GM12878 (cell line): ENCODE data around the gene C11orf97. TPM values are rescaled to one million over a fixed set of nuclear protein-coding genes. Genes with fewer than 3 reads are reported as not detected.

ENCODE experiments used
- ATAC-seq: fragments of 200-7000 bp; cut with Tn5 transposase; 3 replicates; pipeline ENCODE4 v1.9.1; 2020; ENCODE audit warnings: mild to moderate bottlenecking, moderate library complexity
- BruUV-seq: library from RNA; stranded (reverse); fragments of 400-500 nt; replicated peaks from 2 replicates; lab custom pipeline; 2021; lab: Mats Ljungman, UMichigan
- CTCF ChIA-PET: fragments of 300-600 bp; sonication (Branson Sonifier 250); formaldehyde crosslinking; extraction: SDS; loops from one replicate; lab custom pipeline; 2021; ENCODE audit warnings: inconsistent platforms; lab: Yijun Ruan, JAX
- POLR2A ChIA-PET: fragments of 350-600 bp; formaldehyde crosslinking; extraction: SDS; loops from one replicate; lab custom pipeline; 2021; ENCODE audit warnings: inconsistent platforms; lab: Charles Lee
- RAD21 ChIA-PET: fragments of 300-600 bp; sonication (Branson Sonifier 250); formaldehyde crosslinking; loops from one replicate; lab custom pipeline; 2023; ENCODE audit warnings: antibody characterized with exemption; ENCODE audit not compliant: unreplicated experiment; lab: Charles Lee
- SMC1A ChIA-PET: fragments of 300-600 bp; sonication (Branson Sonifier 250); formaldehyde crosslinking; loops from one replicate; lab custom pipeline; 2023; ENCODE audit not compliant: unreplicated experiment, uncharacterized antibody; lab: Charles Lee
- DNase-seq: peaks from one replicate; pipeline ENCODE4 v3.0.0-alpha.2; 2011; ENCODE audit warnings: low read depth, low spot score
- FAIRE-seq: peaks from 3 replicates; lab custom pipeline; 2011; peaks lifted over from hg19 to GRCh38; lab: Jason Lieb, UNC
- H2AFZ ChIP-seq: 2 replicates; pipeline ENCODE4 v1.6.0; 2011; ENCODE audit warnings: low read depth, low read length, control low read depth; ENCODE audit not compliant: control insufficient read depth
- H3K27ac ChIP-seq: 2 replicates; pipeline ENCODE4 v1.5.1; 2011; ENCODE audit warnings: control low read depth; ENCODE audit not compliant: control insufficient read depth, insufficient read depth
- H3K27me3 ChIP-seq, 2 experiments: replicated peaks in 1 of 2; 2 replicates each; pipeline versions ENCODE4 v1.6.0 to v1.6.1; 2011; ENCODE audit warnings: low read length in 1 of 2; ENCODE audit not compliant: control insufficient read depth in 2 of 2, insufficient read depth in 2 of 2
- H3K36me3 ChIP-seq, 2 experiments: 2 replicates each; pipeline ENCODE4 v1.5.1; 2011; ENCODE audit warnings: low read length in 1 of 2; ENCODE audit not compliant: control insufficient read depth in 2 of 2, insufficient read depth in 2 of 2
- H3K4me1 ChIP-seq: 2 replicates; pipeline ENCODE4 v1.6.1; 2011; ENCODE audit warnings: mild to moderate bottlenecking, low read length, moderate library complexity, mixed read lengths; ENCODE audit not compliant: control insufficient read depth, insufficient read depth
- H3K4me2 ChIP-seq: 2 replicates; pipeline ENCODE4 v1.6.0; 2011; ENCODE audit warnings: control low read depth; ENCODE audit not compliant: control insufficient read depth, insufficient read depth
- H3K4me3 ChIP-seq: fragments of 200-600 bp; sonication (generic); 2 replicates; pipeline ENCODE4 v1.5.1; 2016
- H3K79me2 ChIP-seq: 2 replicates; pipeline ENCODE4 v1.6.0; 2011; ENCODE audit warnings: low read length; ENCODE audit not compliant: control insufficient read depth, insufficient read depth
- H3K9ac ChIP-seq: 2 replicates; pipeline ENCODE4 v1.8.0; 2011; ENCODE audit warnings: low read length, control low read depth, mixed read lengths; ENCODE audit not compliant: control insufficient read depth, insufficient read depth
- H3K9me3 ChIP-seq: replicated peaks from 3 replicates; pipeline ENCODE4 v1.5.1; 2011; ENCODE audit warnings: mild to moderate bottlenecking, low read length; ENCODE audit not compliant: control insufficient read depth, insufficient read depth
- H4K20me1 ChIP-seq: 2 replicates; pipeline ENCODE4 v1.6.0; 2011; ENCODE audit not compliant: control insufficient read depth, insufficient read depth
- ESRRA ChIP-seq: IDR thresholded peaks from 2 replicates; pipeline ENCODE4 v1.6.1; 2012; ENCODE audit warnings: mild to moderate bottlenecking, low read length, improper control_type of control experiment
- HSF1 ChIP-seq: fragments of 150-350 bp; IDR thresholded peaks from 2 replicates; pipeline ENCODE4 v1.6.1; 2014; ENCODE audit warnings: mild to moderate bottlenecking, low read depth, low read length
- IRF3 ChIP-seq: fragments of 450-650 bp; IDR thresholded peaks from 2 replicates; pipeline ENCODE4 v1.6.1; 2014; ENCODE audit warnings: mild to moderate bottlenecking
- KAT2A ChIP-seq: conservative IDR thresholded peaks from 2 replicates; pipeline ENCODE4 v1.6.1; 2011; ENCODE audit warnings: low read depth, low read length; ENCODE audit not compliant: control insufficient read depth
- KLF5 ChIP-seq: fragments of 450-650 bp; IDR thresholded peaks from 2 replicates; pipeline ENCODE4 v1.6.1; 2014; ENCODE audit warnings: mild to moderate bottlenecking; ENCODE audit not compliant: partially characterized antibody
- MYB ChIP-seq: fragments of 150-350 bp; IDR thresholded peaks from 2 replicates; pipeline ENCODE4 v1.6.1; 2014; ENCODE audit warnings: mild to moderate bottlenecking, low read depth, low read length, borderline replicate concordance
- NRF1 ChIP-seq: conservative IDR thresholded peaks from 2 replicates; pipeline ENCODE4 v1.6.1; 2011; ENCODE audit warnings: mild to moderate bottlenecking, low read depth, low read length, improper control_type of control experiment
- RFX5 ChIP-seq: IDR thresholded peaks from 2 replicates; pipeline ENCODE4 v1.6.1; 2011; ENCODE audit warnings: low read depth, low read length, improper control_type of control experiment
- SMAD1 ChIP-seq: fragments of 450-650 bp; IDR thresholded peaks from 2 replicates; pipeline ENCODE4 v1.6.1; 2018; ENCODE audit warnings: mild to moderate bottlenecking, low read depth; ENCODE audit not compliant: partially characterized antibody
- TAF1 ChIP-seq: IDR thresholded peaks from 2 replicates; pipeline ENCODE4 v1.6.1; 2011; ENCODE audit warnings: mild to moderate bottlenecking, low read depth, low read length, borderline replicate concordance
- YBX1 ChIP-seq: fragments of 450-650 bp; IDR thresholded peaks from 2 replicates; pipeline ENCODE4 v1.6.1; 2016; ENCODE audit warnings: antibody characterized with exemption
- ZNF384 ChIP-seq: IDR thresholded peaks from 2 replicates; pipeline ENCODE4 v1.6.1; 2012; ENCODE audit warnings: low read depth, mild to moderate bottlenecking, low read length, improper control_type of control experiment, borderline replicate concordance
- ZZZ3 ChIP-seq: IDR thresholded peaks from 2 replicates; pipeline ENCODE4 v1.6.1; 2011; ENCODE audit warnings: low read depth; ENCODE audit not compliant: control insufficient read depth, insufficient read length
- WGBS: methylation state at CpG from one replicate; pipeline ENCODE4 v1.1.6; 2016; ENCODE audit warnings: low lambda C conversion rate; ENCODE audit not compliant: insufficient replicate concordance, insufficient coverage; ENCODE audit errors: missing lambda C conversion rate; 5-methylcytosine and 5-hydroxymethylcytosine counted together
- in situ Hi-C: fragments of 300-500 bp; cut with MboI; formaldehyde crosslinking; loops from 9 replicates; pipeline ENCODE4 v1.14.3; 2018; ENCODE audit warnings: mixed read lengths
- intact Hi-C: fragments of 100-400 bp; cut with micrococcal nuclease; formaldehyde crosslinking; loops from one replicate; pipeline ENCODE4 v1.14.2; 2022; ENCODE audit not compliant: unreplicated experiment
- polyA plus RNA-seq, 11 experiments: library from polyadenylated mRNA; depleted of rRNA in 4 of 11; unstranded in 6 of 11; stranded (reverse) in 5 of 11; fragments of >200 nt; fragmentation: Nextera tagmentation in 4 of 11; fragmentation: Illumina TruSeq in 1 of 11; extraction: Ambion mirVana in 4 of 11; extraction: Trizol in 1 of 11; gene quantifications; 1 replicate in 1 of 11; 2 replicates in 10 of 11; pipeline versions ENCODE4 v1.2.1 to v1.2.3, GENCODE V29; 2011 to 2016; ENCODE audit warnings: inconsistent platforms in 2 of 11, missing spikeins in 2 of 11, low read depth in 1 of 11
- total RNA-seq, 4 experiments: library from RNA; depleted of rRNA in 3 of 4; stranded (reverse); fragments of >200 nt in 3 of 4; fragmentation: Illumina TruSeq in 1 of 4; extraction: Trizol in 1 of 4; gene quantifications; 2 replicates each; pipeline versions ENCODE4 v1.2.1 to v1.2.3, GENCODE V29; 2013 to 2021
- TF ChIP-seq, protein P1 (sequence below): IDR thresholded peaks from 2 replicates; pipeline ENCODE4 v1.6.1; 2012; ENCODE audit warnings: low read length, inconsistent platforms
- TF ChIP-seq, protein P2 (sequence below): fragments of 450-650 bp; formaldehyde crosslinking; IDR thresholded peaks from 2 replicates; pipeline ENCODE4 v1.5.0; 2022; ENCODE audit warnings: mild to moderate bottlenecking, missing genetic modification characterization

Gene C11orf97
- total and polyA plus RNA-seq, 10 of the 15 experiments (the other 5 are each of a cell fraction or from before 2014, with no cell fraction given) = not detected

- TF ChIP-seq MYB = no peak
- TF ChIP-seq RFX5 = no peak
- no peak for TF ChIP-seq TAF1
- TF ChIP-seq ESRRA = no peak
- no peak for TF ChIP-seq ZNF384
- no peak for TF ChIP-seq NRF1
- TF ChIP-seq HSF1 = no peak
- TF ChIP-seq KLF5 = no peak
- TF ChIP-seq, all 136 proteins: peak for 0
These were observed 24.1 kb downstream of the C11orf97 start (continued) for GRCh38 chr11:94536386-94536785.

GRCh38 chr11:94537031-94537600 is 24.9 kb downstream of the C11orf97 start:
- H3K79me2 ChIP-seq = no peaks in the 10 kb centered on the region
- ChIA-PET CTCF (interaction anchor here (1.2 to 2.7 kb wide), 4 partner anchors 10 to 66 kb away, joined by 5 to 17 read pairs (median 8); no protein-coding TSS in a partner anchor), SMC1A (interaction anchor here (0.9 to 1.6 kb wide), 5 partner anchors 11 to 1179 kb away, joined by 3 to 5 read pairs (median 4); no protein-coding TSS in a partner anchor)
- TF ChIP-seq, protein P1, sequence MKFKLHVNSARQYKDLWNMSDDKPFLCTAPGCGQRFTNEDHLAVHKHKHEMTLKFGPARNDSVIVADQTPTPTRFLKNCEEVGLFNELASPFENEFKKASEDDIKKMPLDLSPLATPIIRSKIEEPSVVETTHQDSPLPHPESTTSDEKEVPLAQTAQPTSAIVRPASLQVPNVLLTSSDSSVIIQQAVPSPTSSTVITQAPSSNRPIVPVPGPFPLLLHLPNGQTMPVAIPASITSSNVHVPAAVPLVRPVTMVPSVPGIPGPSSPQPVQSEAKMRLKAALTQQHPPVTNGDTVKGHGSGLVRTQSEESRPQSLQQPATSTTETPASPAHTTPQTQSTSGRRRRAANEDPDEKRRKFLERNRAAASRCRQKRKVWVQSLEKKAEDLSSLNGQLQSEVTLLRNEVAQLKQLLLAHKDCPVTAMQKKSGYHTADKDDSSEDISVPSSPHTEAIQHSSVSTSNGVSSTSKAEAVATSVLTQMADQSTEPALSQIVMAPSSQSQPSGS = no peak
- TF ChIP-seq SMAD1 (no peak), IRF3 (no peak), KAT2A (no peak), ZZZ3 (no peak), YBX1 (no peak)
- TF ChIP-seq, protein P2, sequence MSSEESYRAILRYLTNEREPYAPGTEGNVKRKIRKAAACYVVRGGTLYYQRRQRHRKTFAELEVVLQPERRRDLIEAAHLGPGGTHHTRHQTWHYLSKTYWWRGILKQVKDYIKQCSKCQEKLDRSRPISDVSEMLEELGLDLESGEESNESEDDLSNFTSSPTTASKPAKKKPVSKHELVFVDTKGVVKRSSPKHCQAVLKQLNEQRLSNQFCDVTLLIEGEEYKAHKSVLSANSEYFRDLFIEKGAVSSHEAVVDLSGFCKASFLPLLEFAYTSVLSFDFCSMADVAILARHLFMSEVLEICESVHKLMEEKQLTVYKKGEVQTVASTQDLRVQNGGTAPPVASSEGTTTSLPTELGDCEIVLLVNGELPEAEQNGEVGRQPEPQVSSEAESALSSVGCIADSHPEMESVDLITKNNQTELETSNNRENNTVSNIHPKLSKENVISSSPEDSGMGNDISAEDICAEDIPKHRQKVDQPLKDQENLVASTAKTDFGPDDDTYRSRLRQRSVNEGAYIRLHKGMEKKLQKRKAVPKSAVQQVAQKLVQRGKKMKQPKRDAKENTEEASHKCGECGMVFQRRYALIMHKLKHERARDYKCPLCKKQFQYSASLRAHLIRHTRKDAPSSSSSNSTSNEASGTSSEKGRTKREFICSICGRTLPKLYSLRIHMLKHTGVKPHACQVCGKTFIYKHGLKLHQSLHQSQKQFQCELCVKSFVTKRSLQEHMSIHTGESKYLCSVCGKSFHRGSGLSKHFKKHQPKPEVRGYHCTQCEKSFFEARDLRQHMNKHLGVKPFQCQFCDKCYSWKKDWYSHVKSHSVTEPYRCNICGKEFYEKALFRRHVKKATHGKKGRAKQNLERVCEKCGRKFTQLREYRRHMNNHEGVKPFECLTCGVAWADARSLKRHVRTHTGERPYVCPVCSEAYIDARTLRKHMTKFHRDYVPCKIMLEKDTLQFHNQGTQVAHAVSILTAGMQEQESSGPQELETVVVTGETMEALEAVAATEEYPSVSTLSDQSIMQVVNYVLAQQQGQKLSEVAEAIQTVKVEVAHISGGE (CRISPR knock-in tag) = no peak

More at GRCh38 chr11:94537031-94537600, 24.9 kb downstream of the C11orf97 start:
- intact Hi-C loops (no loop called here), in situ Hi-C loops (no loop called here)
- ATAC-seq (no peak), FAIRE-seq (no peak), DNase-seq (no peak)
- POLR2A ChIA-PET = no interaction called here
- Histone ChIP-seq H3K27ac (no peak overlapping the region), H3K4me1 (no peaks in the 10 kb centered on the region), H3K36me3 (no peaks in the 10 kb centered on the region), H4K20me1 (no peaks in the 10 kb centered on the region), H3K27me3 (no peaks in the 10 kb centered on the region), H3K9ac (no peak overlapping the region), H3K4me3 (no peak overlapping the region), H3K9me3 (no peaks in the 10 kb centered on the region), H2AFZ (no peak overlapping the region), H3K4me2 (no peak overlapping the region)
- RAD21 ChIA-PET = interaction anchor here (1.4 kb wide), 1 partner anchor 86 kb away, joined by 3 read pairs; no protein-coding TSS in a partner anchor
- BruUV-seq = no TSS peak
- 58% methylated on average over 3 of the region's 3 CpGs for WGBS
